PC-9 (cell line): ENCODE results near the gene SLC37A2. TPM values are rescaled to one million over a fixed set of nuclear protein-coding genes. Genes with fewer than 3 reads are reported as not detected.

ENCODE experiments used
- BruUV-seq: library from RNA; stranded (reverse); fragments of 400-500 nt; replicated peaks from 2 replicates; lab custom pipeline; 2021; lab: Mats Ljungman, UMichigan
- CTCF ChIA-PET: fragments of 300-600 bp; sonication (Branson Sonifier 250); formaldehyde crosslinking; loops from one replicate; lab custom pipeline; 2022; ENCODE audit warnings: antibody characterized with exemption; lab: Charles Lee
- POLR2A ChIA-PET: fragments of 300-600 bp; sonication (Branson Sonifier 250); formaldehyde crosslinking; loops from one replicate; lab custom pipeline; 2022; ENCODE audit warnings: antibody characterized with exemption; ENCODE audit not compliant: unreplicated experiment; lab: Charles Lee
- DNase-seq, 2 experiments: peaks; one replicate each; pipeline versions ENCODE4 v3.0.0 to v3.0.0-alpha.2; 2015 to 2022; ENCODE audit warnings: mixed read lengths in 1 of 2
- H2AFZ ChIP-seq: fragments of 200-600 bp; sonication (generic); 2 replicates; pipeline ENCODE4 v1.8.1; 2017; ENCODE audit warnings: antibody characterized with exemption
- H3F3A ChIP-seq: fragments of 200-600 bp; sonication (generic); 2 replicates; pipeline ENCODE4 v1.8.1; 2017; ENCODE audit warnings: antibody characterized with exemption, mild to moderate bottlenecking, low read depth; ENCODE audit not compliant: insufficient read depth
- H3K27ac ChIP-seq: fragments of 200-600 bp; sonication (generic); 2 replicates; pipeline ENCODE4 v1.6.1; 2016; ENCODE audit warnings: mixed run types
- H3K27me3 ChIP-seq: fragments of 200-600 bp; sonication (generic); 2 replicates; pipeline ENCODE4 v1.6.1; 2016; ENCODE audit warnings: low read depth, mixed run types; ENCODE audit not compliant: insufficient read depth
- H3K36me3 ChIP-seq: fragments of 200-600 bp; sonication (generic); 2 replicates; pipeline ENCODE4 v1.6.1; 2016; ENCODE audit warnings: low read depth, mixed run types
- H3K4me1 ChIP-seq: fragments of 200-600 bp; sonication (generic); replicated peaks from 2 replicates; pipeline ENCODE4 v1.6.1; 2016; ENCODE audit warnings: mixed run types; ENCODE audit not compliant: insufficient read depth
- H3K4me2 ChIP-seq: fragments of 200-600 bp; sonication (generic); 2 replicates; pipeline ENCODE4 v1.6.1; 2017; ENCODE audit warnings: mixed run types
- H3K4me3 ChIP-seq: fragments of 200-600 bp; sonication (generic); 2 replicates; pipeline ENCODE4 v1.6.1; 2016; ENCODE audit warnings: mixed run types
- H3K79me2 ChIP-seq: fragments of 200-600 bp; sonication (generic); 2 replicates; pipeline ENCODE4 v1.6.1; 2017; ENCODE audit warnings: low read depth, mixed run types
- H3K9me2 ChIP-seq: fragments of 200-600 bp; sonication (generic); 2 replicates; pipeline ENCODE4 v1.8.1; 2017; ENCODE audit warnings: mild to moderate bottlenecking; ENCODE audit not compliant: insufficient read depth
- H3K9me3 ChIP-seq: fragments of 200-600 bp; sonication (generic); 2 replicates; pipeline ENCODE4 v1.8.1; 2016; ENCODE audit warnings: low read depth; ENCODE audit not compliant: insufficient read depth
- H4K20me1 ChIP-seq: fragments of 200-600 bp; sonication (generic); 2 replicates; pipeline ENCODE4 v1.8.1; 2017; ENCODE audit not compliant: insufficient read depth
- EZH2 ChIP-seq: fragments of 200-600 bp; sonication (generic); IDR thresholded peaks from 2 replicates; pipeline ENCODE4 v1.8.0; 2017; ENCODE audit warnings: antibody characterized with exemption, low read depth
- intact Hi-C: fragments of 100-400 bp; cut with micrococcal nuclease; formaldehyde crosslinking; loops from one replicate; pipeline ENCODE4 v1.10.0; 2022; ENCODE audit not compliant: unreplicated experiment
- total RNA-seq: library from RNA; stranded (reverse); gene quantifications from 2 replicates; pipeline ENCODE4 v1.2.3, GENCODE V29; 2021
- TF ChIP-seq, protein P1 (sequence below): fragments of 200-600 bp; sonication (generic); conservative IDR thresholded peaks from 2 replicates; pipeline ENCODE4 v1.6.1; 2017; ENCODE audit warnings: mixed run types, antibody characterized with exemption, mild to moderate bottlenecking, moderate library complexity

SLC37A2 gene
- total RNA-seq, 1 experiment from 2014 or later: 24.0 TPM

GRCh38 chr11:125049164-125049792, 13.8 kb upstream of the SLC37A2 start:
- Histone ChIP-seq H3K4me2 (no peak overlapping the region), H3K36me3 (no peaks in the 10 kb centered on the region), H3F3A (no peaks in the 10 kb centered on the region), H3K79me2 (no peaks in the 10 kb centered on the region), H3K4me1 (no peaks in the 10 kb centered on the region), H3K27me3 (no peaks in the 10 kb centered on the region), H3K4me3 (no peak overlapping the region), H2AFZ (no peak overlapping the region), H3K9me3 (peaks cover 10% of the 10 kb centered on the region; the same call in 1 of the 2 replicates), H4K20me1 (no peaks in the 10 kb centered on the region), H3K27ac (no peak overlapping the region), H3K9me2 (no peaks in the 10 kb centered on the region)
- no peak for DNase-seq
- TF ChIP-seq, protein P1, sequence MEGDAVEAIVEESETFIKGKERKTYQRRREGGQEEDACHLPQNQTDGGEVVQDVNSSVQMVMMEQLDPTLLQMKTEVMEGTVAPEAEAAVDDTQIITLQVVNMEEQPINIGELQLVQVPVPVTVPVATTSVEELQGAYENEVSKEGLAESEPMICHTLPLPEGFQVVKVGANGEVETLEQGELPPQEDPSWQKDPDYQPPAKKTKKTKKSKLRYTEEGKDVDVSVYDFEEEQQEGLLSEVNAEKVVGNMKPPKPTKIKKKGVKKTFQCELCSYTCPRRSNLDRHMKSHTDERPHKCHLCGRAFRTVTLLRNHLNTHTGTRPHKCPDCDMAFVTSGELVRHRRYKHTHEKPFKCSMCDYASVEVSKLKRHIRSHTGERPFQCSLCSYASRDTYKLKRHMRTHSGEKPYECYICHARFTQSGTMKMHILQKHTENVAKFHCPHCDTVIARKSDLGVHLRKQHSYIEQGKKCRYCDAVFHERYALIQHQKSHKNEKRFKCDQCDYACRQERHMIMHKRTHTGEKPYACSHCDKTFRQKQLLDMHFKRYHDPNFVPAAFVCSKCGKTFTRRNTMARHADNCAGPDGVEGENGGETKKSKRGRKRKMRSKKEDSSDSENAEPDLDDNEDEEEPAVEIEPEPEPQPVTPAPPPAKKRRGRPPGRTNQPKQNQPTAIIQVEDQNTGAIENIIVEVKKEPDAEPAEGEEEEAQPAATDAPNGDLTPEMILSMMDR: no peak
- POLR2A ChIA-PET: interaction anchor here (0.6 kb wide), 1 partner anchor 420 kb away, joined by 13 read pairs; no protein-coding TSS in a partner anchor
- intact Hi-C loops: no loop called here
- no TSS peak for BruUV-seq
- CTCF ChIA-PET: no interaction called here

GRCh38 chr11:125052047-125052446, 11.1 kb upstream of the SLC37A2 start:
- no peak overlapping the region for H2AFZ ChIP-seq
- TF ChIP-seq, protein P1: no peak
- no peak for TF ChIP-seq EZH2
- BruUV-seq: no TSS peak

DNA sequence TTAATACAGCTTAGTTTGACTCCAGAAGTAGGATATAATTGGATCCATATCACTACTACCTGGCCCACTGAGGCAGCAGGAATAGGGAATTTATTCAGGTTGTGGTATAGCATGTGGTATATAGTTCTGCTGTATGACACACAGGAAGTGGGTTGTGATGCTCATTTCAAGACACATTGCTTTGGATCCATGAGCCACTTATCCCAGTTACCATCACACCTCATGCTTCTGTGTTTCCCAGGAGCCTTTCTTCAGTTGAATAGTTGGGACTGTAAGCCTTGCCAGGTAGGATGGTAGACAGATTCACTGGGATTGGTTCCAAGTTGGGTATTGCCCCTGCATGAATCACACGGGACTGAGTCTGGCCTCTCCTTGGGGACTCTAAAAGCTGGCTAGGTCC, 9.9 kb upstream of the SLC37A2 start:
- TF ChIP-seq, protein P1: no peak
- no peak for TF ChIP-seq EZH2
- CTCF ChIA-PET: no interaction called here
- H3K9me3 ChIP-seq: no peaks in the 10 kb centered on the region
- peaks cover 9% of the 10 kb centered on the region for H3F3A ChIP-seq
- no peak overlapping the region for H3K4me3 ChIP-seq
- no peak overlapping the region for H2AFZ ChIP-seq
- POLR2A ChIA-PET: no interaction called here
- H4K20me1 ChIP-seq: no peaks in the 10 kb centered on the region
- H3K79me2 ChIP-seq: no peaks in the 10 kb centered on the region
- no peak overlapping the region for H3K27ac ChIP-seq
- no peak for DNase-seq
- H3K4me2 ChIP-seq: no peak overlapping the region
- intact Hi-C loops: no loop called here
- no peaks in the 10 kb centered on the region for H3K9me2 ChIP-seq
- H3K4me1 ChIP-seq: peaks cover 23% of the 10 kb centered on the region
- BruUV-seq: no TSS peak
- H3K27me3 ChIP-seq: no peaks in the 10 kb centered on the region
- no peaks in the 10 kb centered on the region for H3K36me3 ChIP-seq

More at GRCh38 chr11:125052047-125052446, 11.1 kb upstream of the SLC37A2 start:
- Histone ChIP-seq H3K36me3 (no peaks in the 10 kb centered on the region), H3K27me3 (no peaks in the 10 kb centered on the region), H3K27ac (no peak overlapping the region), H3K9me2 (no peaks in the 10 kb centered on the region), H3K79me2 (no peaks in the 10 kb centered on the region), H3K4me3 (no peak overlapping the region), H3K4me2 (no peak overlapping the region), H3K4me1 (peaks cover 23% of the 10 kb centered on the region), H3K9me3 (no peaks in the 10 kb centered on the region; the same call in 1 of the 2 replicates), H3F3A (peaks cover 9% of the 10 kb centered on the region), H4K20me1 (no peaks in the 10 kb centered on the region)
- DNase-seq: no peak
- intact Hi-C loops: no loop called here
- ChIA-PET CTCF (no interaction called here), POLR2A (no interaction called here)
